ENCODE measurements around the gene FOLR1.
"Not testable (repeated sequence)": the region's sequence is repeated elsewhere in the genome, so short reads cannot be mapped to it uniquely, and the experiment has no call there.

FOLR1 gene

GRCh38 chr11:72191961-72192381 lies at the start of gene FOLR1:
TSS of gene FOLR1 (plus strand) at chr11:72192140. CDS start at chr11:72192174, 34 bp downstream.
- Histone ChIP-seq H3K36me3 (ENCODE audit: control insufficient read depth, insufficient read depth, low read length, severe bottlenecking) (no peaks in the 10 kb centered on the region), H3K4me1 (ENCODE audit: control insufficient read depth, insufficient read depth, low read length) (no peaks in the 10 kb centered on the region), H3K9ac (ENCODE audit: low read length) (no peak within 1 kb of the TSS), H3K9me3 (ENCODE audit: control insufficient read depth, low read length) (no peaks in the 10 kb centered on the region), H3K27me3 (replicated peaks; ENCODE audit: control insufficient read depth, insufficient read depth, low read length) (peaks cover 9% of the 10 kb centered on the region), H3K4me3 (ENCODE audit: low read length) (no peak within 1 kb of the TSS)
- no peak for DNase-seq (ENCODE audit: low read depth)

GRCh38 chr11:72142543-72142942 lies 49.4 kb upstream of the FOLR1 start:
- H3K9ac ChIP-seq (ENCODE audit: low read length); H3K4me3 ChIP-seq (ENCODE audit: low read length); H3K27me3 ChIP-seq (replicated peaks; ENCODE audit: control insufficient read depth, insufficient read depth, low read length); H3K9me3 ChIP-seq (ENCODE audit: control insufficient read depth, low read length); H3K36me3 ChIP-seq (ENCODE audit: control insufficient read depth, insufficient read depth, low read length, severe bottlenecking); DNase-seq (ENCODE audit: low read depth): not testable (repeated sequence)
- peaks cover 31% of the 10 kb centered on the region for H3K4me1 ChIP-seq (ENCODE audit: control insufficient read depth, insufficient read depth, low read length)

GRCh38 chr11:72144807-72145565 lies 47.0 kb upstream of the FOLR1 start:
- H3K4me3 ChIP-seq (ENCODE audit: low read length), result no peak overlapping the region
- no peaks in the 10 kb centered on the region for H3K27me3 ChIP-seq (replicated peaks; ENCODE audit: control insufficient read depth, insufficient read depth, low read length)
- no peaks in the 10 kb centered on the region for H3K36me3 ChIP-seq (ENCODE audit: control insufficient read depth, insufficient read depth, low read length, severe bottlenecking)
- H3K9ac ChIP-seq (ENCODE audit: low read length), result peak overlapping the region; percentile 10
- peak; percentile 82 for DNase-seq (ENCODE audit: low read depth)
- H3K4me1 ChIP-seq (ENCODE audit: control insufficient read depth, insufficient read depth, low read length), result peaks cover 28% of the 10 kb centered on the region
- no peaks in the 10 kb centered on the region for H3K9me3 ChIP-seq (ENCODE audit: control insufficient read depth, low read length)

- H3K36me3 ChIP-seq (ENCODE audit: control insufficient read depth, insufficient read depth, low read length, severe bottlenecking), result no peaks in the 10 kb centered on the region
- no peak overlapping the region for H3K4me3 ChIP-seq (ENCODE audit: low read length)
- no peak overlapping the region for H3K9ac ChIP-seq (ENCODE audit: low read length)
- no peaks in the 10 kb centered on the region for H3K27me3 ChIP-seq (replicated peaks; ENCODE audit: control insufficient read depth, insufficient read depth, low read length)
- H3K4me1 ChIP-seq (ENCODE audit: control insufficient read depth, insufficient read depth, low read length), result peaks cover 14% of the 10 kb centered on the region
- DNase-seq (ENCODE audit: low read depth), result no peak
- H3K9me3 ChIP-seq (ENCODE audit: control insufficient read depth, low read length), result no peaks in the 10 kb centered on the region
These were observed 45.3 kb upstream of the FOLR1 start for GRCh38 chr11:72146625-72147024.

GRCh38 chr11:72150882-72151281 lies 41.1 kb upstream of the FOLR1 start:
- Histone ChIP-seq H3K36me3 (ENCODE audit: control insufficient read depth, insufficient read depth, low read length, severe bottlenecking) (no peaks in the 10 kb centered on the region), H3K4me3 (ENCODE audit: low read length) (no peak overlapping the region), H3K4me1 (ENCODE audit: control insufficient read depth, insufficient read depth, low read length) (no peaks in the 10 kb centered on the region), H3K9ac (ENCODE audit: low read length) (no peak overlapping the region), H3K27me3 (replicated peaks; ENCODE audit: control insufficient read depth, insufficient read depth, low read length) (no peaks in the 10 kb centered on the region), H3K9me3 (ENCODE audit: control insufficient read depth, low read length) (no peaks in the 10 kb centered on the region)
- DNase-seq (ENCODE audit: low read depth), result no peak

- H3K4me3 ChIP-seq (ENCODE audit: low read length); H3K4me1 ChIP-seq (ENCODE audit: control insufficient read depth, insufficient read depth, low read length); H3K36me3 ChIP-seq (ENCODE audit: control insufficient read depth, insufficient read depth, low read length, severe bottlenecking); H3K27me3 ChIP-seq (replicated peaks; ENCODE audit: control insufficient read depth, insufficient read depth, low read length); H3K9ac ChIP-seq (ENCODE audit: low read length); DNase-seq (ENCODE audit: low read depth); H3K9me3 ChIP-seq (ENCODE audit: control insufficient read depth, low read length): not testable (repeated sequence)
These were observed 38.1 kb upstream of the FOLR1 start for GRCh38 chr11:72153874-72154273.

- Histone ChIP-seq H3K9me3 (ENCODE audit: control insufficient read depth, low read length) (no peaks in the 10 kb centered on the region), H3K4me1 (ENCODE audit: control insufficient read depth, insufficient read depth, low read length) (no peaks in the 10 kb centered on the region), H3K9ac (ENCODE audit: low read length) (no peak overlapping the region), H3K4me3 (ENCODE audit: low read length) (no peak overlapping the region), H3K36me3 (ENCODE audit: control insufficient read depth, insufficient read depth, low read length, severe bottlenecking) (no peaks in the 10 kb centered on the region), H3K27me3 (replicated peaks; ENCODE audit: control insufficient read depth, insufficient read depth, low read length) (peaks cover 13% of the 10 kb centered on the region)
- no peak for DNase-seq (ENCODE audit: low read depth)
These were observed 37.1 kb upstream of the FOLR1 start for GRCh38 chr11:72154816-72155215.

GRCh38 chr11:72155751-72156150 lies 36.2 kb upstream of the FOLR1 start:
- H3K9ac ChIP-seq (ENCODE audit: low read length), result no peak overlapping the region
- no peaks in the 10 kb centered on the region for H3K36me3 ChIP-seq (ENCODE audit: control insufficient read depth, insufficient read depth, low read length, severe bottlenecking)
- H3K27me3 ChIP-seq (replicated peaks; ENCODE audit: control insufficient read depth, insufficient read depth, low read length), result peaks cover 13% of the 10 kb centered on the region
- no peaks in the 10 kb centered on the region for H3K4me1 ChIP-seq (ENCODE audit: control insufficient read depth, insufficient read depth, low read length)
- DNase-seq (ENCODE audit: low read depth), result no peak
- no peaks in the 10 kb centered on the region for H3K9me3 ChIP-seq (ENCODE audit: control insufficient read depth, low read length)
- H3K4me3 ChIP-seq (ENCODE audit: low read length), result no peak overlapping the region

GRCh38 chr11:72157131-72157530 lies 34.8 kb upstream of the FOLR1 start:
- Histone ChIP-seq H3K36me3 (ENCODE audit: control insufficient read depth, insufficient read depth, low read length, severe bottlenecking) (no peaks in the 10 kb centered on the region), H3K9ac (ENCODE audit: low read length) (no peak overlapping the region), H3K4me3 (ENCODE audit: low read length) (no peak overlapping the region), H3K9me3 (ENCODE audit: control insufficient read depth, low read length) (no peaks in the 10 kb centered on the region), H3K4me1 (ENCODE audit: control insufficient read depth, insufficient read depth, low read length) (no peaks in the 10 kb centered on the region), H3K27me3 (replicated peaks; ENCODE audit: control insufficient read depth, insufficient read depth, low read length) (peaks cover 13% of the 10 kb centered on the region)
- peak; percentile 26 for DNase-seq (ENCODE audit: low read depth)

- peak; percentile 42 for DNase-seq (ENCODE audit: low read depth)
These were observed 31.6 kb upstream of the FOLR1 start for GRCh38 chr11:72160319-72160718.

GRCh38 chr11:72162891-72163492 lies 28.9 kb upstream of the FOLR1 start:
- H3K4me3 ChIP-seq (ENCODE audit: low read length), result no peak overlapping the region
- H3K36me3 ChIP-seq (ENCODE audit: control insufficient read depth, insufficient read depth, low read length, severe bottlenecking), result no peaks in the 10 kb centered on the region
- no peaks in the 10 kb centered on the region for H3K4me1 ChIP-seq (ENCODE audit: control insufficient read depth, insufficient read depth, low read length)
- H3K9ac ChIP-seq (ENCODE audit: low read length), result no peak overlapping the region
- peaks cover 20% of the 10 kb centered on the region for H3K27me3 ChIP-seq (replicated peaks; ENCODE audit: control insufficient read depth, insufficient read depth, low read length)
- DNase-seq (ENCODE audit: low read depth), result no peak
- H3K9me3 ChIP-seq (ENCODE audit: control insufficient read depth, low read length), result no peaks in the 10 kb centered on the region

More at GRCh38 chr11:72160319-72160718, 31.6 kb upstream of the FOLR1 start:
- Histone ChIP-seq H3K27me3 (replicated peaks; ENCODE audit: control insufficient read depth, insufficient read depth, low read length) (peaks cover 20% of the 10 kb centered on the region), H3K9me3 (ENCODE audit: control insufficient read depth, low read length) (no peaks in the 10 kb centered on the region), H3K9ac (ENCODE audit: low read length) (no peak overlapping the region), H3K4me1 (ENCODE audit: control insufficient read depth, insufficient read depth, low read length) (no peaks in the 10 kb centered on the region), H3K36me3 (ENCODE audit: control insufficient read depth, insufficient read depth, low read length, severe bottlenecking) (no peaks in the 10 kb centered on the region), H3K4me3 (ENCODE audit: low read length) (no peak overlapping the region)

Measured in adipocyte (in vitro differentiated cells).